HG02798 (cell line): ENCODE results near the gene FXN.

Experiments
- ATAC-seq: cut with Tn5 transposase; IDR thresholded peaks from one replicate; pipeline ENCODE4 v1.9.1; 2021; ENCODE audit warnings: mild to moderate bottlenecking; ENCODE audit not compliant: unreplicated experiment, poor library complexity

The FXN gene

DNA sequence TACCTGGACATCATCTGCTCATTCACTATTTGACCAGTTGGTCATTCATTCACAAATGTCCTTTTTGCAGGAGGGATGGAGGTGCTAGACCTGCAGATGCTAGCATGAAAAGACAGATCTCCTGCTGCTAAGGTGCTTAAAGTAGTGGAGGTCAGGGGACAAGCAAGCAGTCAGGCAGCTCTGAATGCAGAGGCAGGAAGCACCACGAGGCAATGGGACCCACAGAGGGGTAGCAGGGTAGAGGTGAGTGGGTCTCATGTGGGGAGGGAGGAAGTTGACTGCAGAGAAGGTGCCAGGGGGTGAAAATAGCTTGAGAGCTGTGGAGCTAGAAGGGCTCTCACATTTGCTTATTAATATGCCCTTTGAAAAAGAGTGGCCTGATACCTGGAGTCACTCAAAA is 25.2 kb downstream of the FXN start:
- ATAC-seq = no peak

DNA sequence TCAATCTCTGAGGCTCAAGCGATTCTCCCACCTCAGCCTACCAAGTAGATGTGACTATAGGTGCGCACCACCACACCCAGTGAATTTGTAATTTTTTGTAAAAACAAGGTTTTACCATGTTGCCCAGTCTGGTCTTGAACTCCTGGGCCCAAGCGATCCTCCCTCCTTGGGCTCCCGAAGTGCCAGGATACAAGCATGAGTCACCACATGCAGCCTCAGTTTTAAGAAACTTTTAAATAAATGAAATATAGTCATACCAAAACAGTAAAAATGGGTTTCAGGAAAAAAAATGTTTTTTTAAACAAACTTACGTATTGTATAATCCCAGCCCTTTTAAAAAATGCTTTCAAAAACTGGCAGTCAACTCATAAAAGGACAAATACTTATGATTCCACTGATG is 26.6 kb downstream of the FXN start:
- ATAC-seq = no peak

DNA sequence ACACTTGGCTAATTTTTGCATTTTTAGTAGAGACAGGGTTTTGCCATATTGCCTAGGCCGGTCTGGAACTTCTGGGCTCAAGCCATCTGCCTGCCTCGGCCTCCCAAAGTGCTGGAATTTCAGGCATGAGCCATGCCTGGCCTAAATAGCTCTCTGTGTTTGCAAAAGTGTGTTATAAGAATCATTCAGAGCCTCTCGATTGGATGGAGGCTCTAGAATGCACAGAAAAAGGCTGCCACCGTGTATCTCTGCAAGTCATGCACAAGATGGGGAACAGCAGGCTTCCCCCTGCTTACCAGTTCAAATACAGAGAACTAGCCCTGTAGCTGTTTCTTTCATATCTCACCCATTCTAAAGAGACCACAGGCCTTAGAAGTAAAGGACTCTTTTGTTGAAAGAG is 28.3 kb downstream of the FXN start:
- no peak for ATAC-seq

DNA sequence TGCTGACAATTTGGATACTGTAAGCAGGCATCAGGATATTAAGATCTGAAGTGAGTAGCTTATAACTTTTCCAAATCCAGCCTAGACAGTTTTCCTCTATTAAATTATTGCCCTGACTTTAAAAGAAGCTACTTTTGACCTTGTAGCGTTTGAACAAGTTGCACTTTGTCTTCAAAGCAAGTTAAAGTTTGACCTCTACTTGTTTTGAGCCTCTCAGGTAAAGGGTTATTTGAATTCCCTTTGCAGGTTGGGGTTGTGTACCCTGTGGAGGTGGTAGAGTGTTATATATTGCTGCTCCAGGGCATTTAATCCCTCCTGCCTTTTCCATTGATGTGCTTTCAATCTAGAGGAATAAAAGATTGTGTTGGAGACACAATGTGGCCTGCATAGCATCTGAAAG is 30.1 kb downstream of the FXN start:
- no peak for ATAC-seq

DNA sequence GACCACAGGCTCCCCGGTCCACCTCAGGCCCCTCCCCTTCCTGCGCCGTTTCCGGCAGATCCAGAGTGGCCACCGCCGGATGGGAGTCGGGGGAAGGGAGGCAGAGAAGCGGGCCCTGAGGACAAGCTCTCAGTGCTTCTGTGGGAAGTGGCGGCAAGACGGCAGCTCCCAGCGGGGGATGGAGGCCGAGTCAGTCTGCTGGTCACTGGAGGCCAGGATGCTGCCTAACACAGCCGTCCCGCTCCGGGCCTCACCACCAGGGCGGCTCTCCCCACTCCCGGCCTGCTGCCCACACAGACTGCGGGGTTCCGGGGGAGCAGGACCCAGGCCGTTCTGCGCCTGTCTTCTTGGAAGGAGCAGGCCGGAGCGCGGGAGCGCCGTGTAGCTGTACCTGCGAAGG is 31.4 kb downstream of the FXN start:
- ATAC-seq = no peak

DNA sequence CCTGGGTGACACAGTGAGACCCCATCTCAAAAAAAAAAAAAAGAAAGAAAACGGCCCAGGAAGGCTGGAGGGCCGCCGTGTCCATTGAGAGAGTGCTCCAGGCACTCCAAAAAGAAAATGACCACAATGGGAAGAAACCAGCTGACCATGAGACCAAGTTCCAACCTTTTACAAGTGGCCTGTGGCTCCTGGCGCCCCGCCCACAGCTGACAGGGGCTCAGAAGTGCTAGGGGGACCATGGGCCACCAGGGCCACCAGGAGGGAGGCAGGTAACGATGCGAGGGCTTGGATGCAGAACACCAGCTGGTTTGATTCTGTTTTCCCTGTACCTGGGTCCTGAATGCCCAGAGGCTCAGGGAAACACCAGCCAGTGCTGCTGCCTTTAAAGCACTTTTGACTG is 34.6 kb downstream of the FXN start:
- no peak for ATAC-seq

DNA sequence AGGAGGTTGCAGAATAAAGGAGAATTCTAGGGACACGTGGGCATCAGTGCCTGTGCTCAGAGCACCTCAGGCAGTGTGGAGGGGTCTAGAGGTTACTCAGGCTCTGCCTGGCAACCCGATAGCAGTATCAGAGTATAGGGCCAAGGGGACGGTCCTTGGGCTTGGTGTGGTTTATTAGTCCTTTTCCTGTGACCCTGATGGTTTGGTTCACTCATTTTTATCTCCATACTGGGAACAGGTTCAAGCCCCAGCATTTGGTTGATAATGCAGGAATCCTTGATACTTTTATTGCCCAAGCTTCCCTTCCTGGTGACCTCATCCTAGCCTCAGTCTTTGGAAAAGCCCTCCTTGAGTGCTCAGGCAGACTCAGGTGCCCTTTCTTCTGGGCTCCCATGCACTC is 35.5 kb downstream of the FXN start:
- ATAC-seq = no peak

DNA sequence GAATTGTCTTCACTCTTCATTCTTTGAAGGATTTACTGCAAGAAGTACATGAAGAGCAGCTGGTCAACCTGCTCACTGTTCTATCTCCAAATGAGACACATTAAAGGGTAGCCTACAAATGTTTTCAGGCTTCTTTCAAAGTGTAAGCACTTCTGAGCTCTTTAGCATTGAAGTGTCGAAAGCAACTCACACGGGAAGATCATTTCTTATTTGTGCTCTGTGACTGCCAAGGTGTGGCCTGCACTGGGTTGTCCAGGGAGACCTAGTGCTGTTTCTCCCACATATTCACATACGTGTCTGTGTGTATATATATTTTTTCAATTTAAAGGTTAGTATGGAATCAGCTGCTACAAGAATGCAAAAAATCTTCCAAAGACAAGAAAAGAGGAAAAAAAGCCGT is 37.6 kb downstream of the FXN start:
- ATAC-seq = no peak

DNA sequence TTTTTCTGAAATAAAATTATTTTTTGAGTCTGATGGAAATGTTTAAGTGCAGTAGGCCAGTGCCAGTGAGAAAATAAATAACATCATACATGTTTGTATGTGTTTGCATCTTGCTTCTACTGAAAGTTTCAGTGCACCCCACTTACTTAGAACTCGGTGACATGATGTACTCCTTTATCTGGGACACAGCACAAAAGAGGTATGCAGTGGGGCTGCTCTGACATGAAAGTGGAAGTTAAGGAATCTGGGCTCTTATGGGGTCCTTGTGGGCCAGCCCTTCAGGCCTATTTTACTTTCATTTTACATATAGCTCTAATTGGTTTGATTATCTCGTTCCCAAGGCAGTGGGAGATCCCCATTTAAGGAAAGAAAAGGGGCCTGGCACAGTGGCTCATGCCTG is 39.2 kb downstream of the FXN start:
- no peak for ATAC-seq

DNA sequence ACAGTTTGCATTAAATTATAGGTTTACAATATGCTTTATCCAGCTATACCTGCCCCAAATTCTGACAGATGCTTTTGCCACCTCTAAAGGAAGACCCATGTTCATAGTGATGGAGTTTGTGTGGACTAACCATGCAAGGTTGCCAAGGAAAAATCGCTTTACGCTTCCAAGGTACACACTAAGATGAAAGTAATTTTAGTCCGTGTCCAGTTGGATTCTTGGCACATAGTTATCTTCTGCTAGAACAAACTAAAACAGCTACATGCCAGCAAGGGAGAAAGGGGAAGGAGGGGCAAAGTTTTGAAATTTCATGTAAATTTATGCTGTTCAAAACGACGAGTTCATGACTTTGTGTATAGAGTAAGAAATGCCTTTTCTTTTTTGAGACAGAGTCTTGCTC is 41.0 kb downstream of the FXN start:
- no peak for ATAC-seq

DNA sequence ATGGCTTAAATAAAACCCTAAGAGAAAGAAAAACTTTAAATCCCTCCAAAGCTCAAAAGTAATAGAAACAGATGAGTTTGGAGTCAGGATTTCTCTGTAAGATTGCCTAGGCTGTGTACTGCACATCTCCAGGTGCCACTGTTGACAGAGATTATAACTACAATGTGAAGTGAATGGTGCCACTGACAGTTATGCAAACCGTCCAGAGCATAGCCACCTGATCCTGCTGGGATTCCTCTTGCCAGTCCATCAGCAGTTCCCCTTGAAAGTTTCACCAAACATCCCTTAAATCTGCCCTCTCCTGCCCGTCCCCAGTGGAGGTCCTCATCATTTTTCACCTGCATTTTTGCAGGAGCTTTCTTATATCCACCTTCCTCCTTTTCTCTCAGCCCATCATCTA is 42.5 kb downstream of the FXN start:
- no peak for ATAC-seq

DNA sequence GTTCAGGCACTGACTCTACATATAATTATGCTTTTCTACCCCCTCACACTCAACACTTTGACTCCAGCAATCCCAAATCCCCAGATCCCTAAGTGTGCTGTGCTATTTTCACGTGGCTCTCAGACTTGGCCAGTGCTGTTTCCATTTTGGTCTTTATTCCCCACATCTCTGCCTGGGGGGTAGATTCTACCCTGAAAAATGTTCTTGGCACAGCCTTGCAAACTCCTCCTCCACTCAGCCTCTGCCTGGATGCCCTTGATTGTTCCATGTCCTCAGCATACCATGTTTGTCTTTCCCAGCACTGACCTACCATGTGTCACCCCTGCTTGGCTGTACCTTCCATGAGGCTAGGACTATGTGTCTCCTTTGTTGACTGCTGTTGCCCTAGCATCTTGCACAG is 43.0 kb downstream of the FXN start:
- ATAC-seq = no peak

DNA sequence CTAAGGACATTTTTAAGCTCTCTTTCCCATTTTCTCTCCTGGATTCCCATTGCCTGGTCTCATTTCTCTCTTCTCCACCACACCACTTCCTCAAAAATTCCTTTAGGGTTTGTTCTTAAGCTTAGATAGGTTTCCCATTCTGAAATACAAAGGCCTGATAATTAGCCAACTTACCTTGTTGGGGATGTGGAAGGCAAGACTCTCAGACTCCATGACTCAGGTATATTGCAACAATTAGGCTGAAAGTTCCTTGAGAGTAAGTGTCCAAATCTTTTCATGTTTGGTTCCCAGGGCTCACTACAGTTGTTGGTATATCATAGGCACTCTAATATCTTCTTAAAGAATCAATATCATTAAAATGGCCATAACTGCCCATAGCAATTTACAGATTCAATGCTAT is 43.6 kb downstream of the FXN start:
- ATAC-seq = no peak

DNA sequence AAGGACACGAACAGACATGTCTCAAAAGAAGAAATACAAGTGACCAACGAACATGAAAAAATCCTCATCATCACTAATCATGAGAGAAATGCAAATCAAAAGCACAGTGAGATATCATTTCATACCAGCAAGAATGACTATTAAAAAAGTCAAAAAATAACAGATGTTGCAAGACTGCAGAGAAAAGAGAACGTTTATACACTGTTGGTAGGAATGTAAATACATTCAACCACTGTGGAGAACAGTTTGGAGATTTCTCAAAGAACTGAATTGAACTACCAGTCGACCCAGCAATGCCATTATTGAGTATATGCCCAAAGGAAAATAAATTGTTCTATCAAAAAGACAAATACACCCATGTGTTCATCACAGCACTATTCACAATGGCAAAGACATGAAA is 45.7 kb downstream of the FXN start:
- no peak for ATAC-seq

DNA sequence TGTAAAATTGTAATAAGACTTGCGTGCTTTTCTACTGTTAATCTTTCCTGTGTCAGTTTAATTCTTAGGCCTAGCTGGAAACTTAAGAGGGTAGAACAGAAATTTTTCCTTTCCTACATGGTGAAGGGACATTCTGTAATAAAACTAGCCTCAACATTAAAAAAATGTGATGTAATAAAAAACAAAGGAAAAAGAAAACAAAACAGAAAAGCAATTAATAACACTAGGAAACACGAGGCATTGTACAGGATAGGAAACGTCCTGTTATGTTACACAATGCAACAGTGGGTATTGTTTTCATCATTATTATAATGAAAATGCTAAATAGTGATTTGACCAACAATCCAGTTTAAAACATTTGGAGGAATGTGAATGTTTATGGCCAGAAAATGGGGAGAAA is 47.8 kb downstream of the FXN start:
- no peak for ATAC-seq

DNA sequence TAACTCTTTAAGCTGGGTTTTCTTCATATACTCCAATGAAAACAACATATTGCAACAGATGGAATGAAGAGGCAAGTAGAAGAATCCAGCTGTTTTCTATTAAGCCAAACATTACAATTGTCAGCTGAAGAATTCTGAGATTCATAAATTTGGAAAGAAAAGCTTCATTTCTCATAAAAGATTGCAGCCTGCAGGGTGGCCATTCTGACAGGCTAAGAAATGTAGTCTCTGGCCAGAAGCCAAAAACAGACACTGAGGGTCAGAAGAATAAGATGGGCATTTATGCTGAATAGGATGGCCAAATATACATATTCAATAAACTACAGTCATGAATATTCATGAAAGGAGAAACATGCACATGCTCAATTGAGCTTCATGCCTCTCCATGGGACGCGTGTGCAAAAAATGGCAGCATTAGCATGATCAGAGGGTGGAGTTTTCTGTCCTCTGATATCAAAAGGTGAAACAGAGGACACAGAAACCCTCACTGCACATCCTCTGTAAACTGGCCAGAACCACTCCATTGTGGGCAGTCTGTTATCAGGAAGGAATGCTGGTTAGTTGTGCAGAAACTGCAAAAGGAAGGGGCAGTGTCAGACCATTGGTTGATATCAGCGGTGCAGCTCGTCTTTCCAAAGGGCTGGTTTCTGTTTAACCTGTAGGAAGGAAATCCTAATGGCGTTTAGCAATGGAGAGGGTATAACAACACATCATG is 50.2 kb downstream of the FXN start:
- ATAC-seq = no peak

DNA sequence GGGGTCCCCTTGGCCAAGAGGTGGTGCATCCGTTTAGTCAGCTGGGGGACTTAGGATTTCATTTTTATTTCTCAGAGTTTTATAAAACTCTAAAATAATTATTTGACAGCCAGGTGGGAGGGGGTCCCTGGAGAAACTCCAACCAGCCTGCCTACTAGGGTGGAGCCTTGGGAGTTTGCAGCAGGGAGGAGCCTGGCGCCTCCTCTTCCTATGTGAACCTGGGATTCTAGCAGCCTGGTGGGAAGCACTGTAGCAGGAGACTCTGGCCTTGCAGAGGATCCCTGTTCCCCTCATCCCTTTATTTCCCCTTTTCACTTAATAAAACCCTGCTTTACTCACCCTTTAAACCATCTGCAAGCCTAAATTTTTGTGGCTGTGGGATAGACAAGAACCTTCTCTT is 50.8 kb downstream of the FXN start:
- no peak for ATAC-seq

DNA sequence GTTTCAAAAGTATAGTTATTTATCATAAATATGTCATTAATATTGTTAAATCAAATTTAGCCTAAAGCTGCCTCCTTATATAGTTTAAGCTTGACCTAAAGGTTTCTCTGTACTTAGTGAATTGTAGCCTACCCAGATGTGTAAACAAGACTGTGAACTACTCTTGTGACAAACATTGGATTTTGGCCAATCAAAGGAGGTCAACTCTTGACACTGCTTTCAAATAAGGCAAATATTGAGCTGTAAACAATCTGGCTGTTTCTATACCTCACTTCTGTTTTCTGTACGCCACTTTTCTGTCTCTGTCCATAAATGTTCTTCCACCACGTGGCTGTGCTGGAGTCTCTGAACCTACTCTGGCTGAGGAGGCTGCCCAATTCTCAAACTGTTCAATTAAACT is 51.2 kb downstream of the FXN start:
- no peak for ATAC-seq

DNA sequence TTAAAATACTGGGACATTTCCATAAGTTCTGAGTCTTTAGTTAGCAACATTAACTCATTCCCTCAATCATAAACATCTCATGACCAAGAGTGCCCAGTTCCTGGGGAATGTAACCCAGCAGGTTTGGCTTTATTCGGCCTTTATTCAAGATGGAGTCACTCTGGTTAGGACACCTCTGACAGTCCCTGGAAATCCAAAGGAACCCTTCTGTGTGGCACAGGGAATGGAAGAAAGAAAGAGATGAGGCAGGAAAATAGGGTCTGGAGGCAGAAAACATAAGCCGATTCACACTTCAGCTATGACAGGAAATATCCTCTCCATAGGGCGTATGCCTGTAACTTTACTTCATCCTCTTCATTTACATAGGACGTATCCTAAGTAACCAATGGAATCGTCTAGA is 53.5 kb downstream of the FXN start:
- no peak for ATAC-seq

DNA sequence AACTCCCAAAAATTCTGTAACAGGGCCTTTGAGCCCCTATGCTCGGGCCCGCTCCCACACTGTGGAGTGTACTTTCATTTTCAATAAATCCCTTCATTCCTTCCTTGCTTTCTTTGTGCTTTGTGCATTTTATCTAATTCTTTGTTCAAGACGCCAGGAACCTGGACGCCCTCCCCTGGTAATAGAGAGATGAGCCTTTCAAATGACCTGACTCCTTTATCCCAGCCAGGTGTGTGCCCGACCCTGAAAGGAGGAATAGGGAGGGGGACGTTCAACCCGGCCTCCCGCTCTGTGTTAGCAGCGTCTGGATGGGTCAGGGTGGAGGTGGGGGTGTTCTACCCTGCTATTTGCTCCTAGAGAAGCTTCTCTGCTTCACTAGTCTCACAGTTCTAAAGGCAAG is 53.9 kb downstream of the FXN start:
- ATAC-seq = no peak

DNA sequence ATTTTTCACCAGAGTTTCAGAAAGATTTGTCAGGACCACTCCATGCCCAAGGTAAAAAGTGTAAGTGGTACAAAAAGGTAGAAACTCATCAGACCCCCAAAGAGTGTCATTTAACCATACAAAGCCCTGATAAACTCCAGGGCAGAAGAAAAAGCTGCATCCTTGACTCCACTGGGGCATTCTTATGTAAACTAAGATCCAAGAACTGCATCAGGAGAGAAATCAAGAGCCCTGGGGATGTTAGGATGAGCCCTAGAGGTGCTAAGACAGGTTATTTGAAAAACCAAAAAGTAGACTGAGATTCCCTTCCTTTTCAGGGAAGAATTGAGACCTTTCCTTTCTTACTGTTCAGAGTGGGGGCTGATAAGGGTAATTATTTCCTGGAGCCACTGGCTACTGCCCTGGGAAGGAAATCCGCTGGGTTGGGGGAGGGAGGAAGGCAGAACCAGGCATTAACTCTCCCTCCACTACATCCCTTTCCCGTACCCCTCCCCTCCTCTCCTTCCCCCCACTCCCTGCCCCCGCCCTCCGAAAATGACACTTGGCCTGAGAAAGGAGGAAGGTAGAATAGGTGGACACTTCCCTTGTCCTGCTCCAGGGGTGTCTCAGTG is 54.7 kb downstream of the FXN start:
- no peak for ATAC-seq

DNA sequence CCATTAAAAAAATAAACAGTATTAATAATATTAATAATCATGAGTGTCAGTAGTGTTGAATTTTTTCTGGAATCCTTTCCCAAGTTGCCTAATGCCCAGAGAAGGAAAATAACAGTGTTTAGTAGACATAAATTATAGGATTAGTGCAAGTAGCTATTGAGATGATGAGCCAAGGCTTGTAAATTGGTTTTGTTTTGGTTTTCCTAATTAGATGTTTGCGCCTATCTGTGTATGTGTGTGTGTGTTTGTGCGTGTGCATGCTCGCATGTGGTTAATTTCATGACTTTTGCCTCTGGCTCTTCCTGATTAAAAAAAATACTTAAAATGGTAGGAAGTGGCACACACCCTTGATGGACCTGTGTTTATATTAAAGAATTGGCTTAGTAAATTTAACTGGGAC is 55.4 kb downstream of the FXN start:
- no peak for ATAC-seq
